Globus pallidus (tissue), 1 donor: ENCODE measurements around the gene PLA2G12A.
"Not testable (repeated sequence)": the region's sequence is repeated elsewhere in the genome, so short reads cannot be mapped to it uniquely, and the experiment has no call there.

Experiments used
- DNase-seq: peaks from one replicate; pipeline ENCODE4 v3.0.0-alpha.2; 2015; ENCODE audit warnings: low spot score

The PLA2G12A gene

GRCh38 chr4:109678925-109679324, 50.9 kb downstream of the PLA2G12A start:
- not testable (repeated sequence) for DNase-seq

GRCh38 chr4:109678472-109678871, 51.4 kb downstream of the PLA2G12A start:
- DNase-seq, result not testable (repeated sequence)

- DNase-seq, result no peak
Observed at GRCh38 chr4:109676886-109677285, 53.0 kb downstream of the PLA2G12A start.

GRCh38 chr4:109675843-109676242, 54.0 kb downstream of the PLA2G12A start:
- DNase-seq, result no peak

- no peak for DNase-seq
Observed at GRCh38 chr4:109675181-109675580, 54.7 kb downstream of the PLA2G12A start.

- no peak for DNase-seq
Observed at GRCh38 chr4:109673303-109673702, 56.6 kb downstream of the PLA2G12A start.

GRCh38 chr4:109672169-109672930, 57.5 kb downstream of the PLA2G12A start:
- no peak for DNase-seq

- no peak for DNase-seq
Observed at GRCh38 chr4:109671350-109671749, 58.5 kb downstream of the PLA2G12A start.

GRCh38 chr4:109665783-109666485, 63.9 kb downstream of the PLA2G12A start:
- no peak for DNase-seq

- peak; percentile 1 for DNase-seq
Observed at GRCh38 chr4:109662771-109663170, 67.1 kb downstream of the PLA2G12A start.

- no peak for DNase-seq
Observed at GRCh38 chr4:109662116-109662515, 67.8 kb downstream of the PLA2G12A start.
